CD4-positive, alpha-beta memory T cell (primary cell): ENCODE measurements around the gene ME3. TPM values are rescaled to one million over a fixed set of nuclear protein-coding genes. Genes with fewer than 3 reads are reported as not detected.

Source experiments
- CTCF ChIA-PET: fragments of 350-600 bp; sonication (Branson Sonifier 250); formaldehyde crosslinking; loops from one replicate; lab custom pipeline; 2021; ENCODE audit warnings: inconsistent platforms; ENCODE audit not compliant: partially characterized antibody; lab: Charles Lee
- POLR2A ChIA-PET: fragments of 350-600 bp; sonication (Branson Sonifier 250); formaldehyde crosslinking; loops from one replicate; lab custom pipeline; 2021; ENCODE audit not compliant: partially characterized antibody; lab: Charles Lee
- DNase-seq, 5 donors: peaks; one replicate each; pipeline versions ENCODE4 v3.0.0 to v3.0.0-alpha.2; 2020 to 2022; ENCODE audit warnings: mixed read lengths in 1 of 5
- H3K27ac ChIP-seq: one replicate; pipeline ENCODE4 v1.7.0; 2013; ENCODE audit warnings: low read depth, low read length
- H3K27me3 ChIP-seq: 2 replicates; pipeline ENCODE4 v1.7.0; 2013; ENCODE audit warnings: mild to moderate bottlenecking, low read length, moderate library complexity; ENCODE audit not compliant: insufficient read depth
- H3K36me3 ChIP-seq: 2 replicates; pipeline ENCODE4 v1.7.0; 2013; ENCODE audit warnings: mild to moderate bottlenecking, low read length, moderate library complexity; ENCODE audit not compliant: insufficient read depth
- H3K4me1 ChIP-seq: 2 replicates; pipeline ENCODE4 v1.7.0; 2013; ENCODE audit warnings: mild to moderate bottlenecking, low read length, moderate library complexity; ENCODE audit not compliant: insufficient read depth
- H3K4me3 ChIP-seq, 2 donors: one replicate each; pipeline ENCODE4 v1.7.0; 2013; ENCODE audit warnings: low read length in 2 of 2, mild to moderate bottlenecking in 1 of 2
- H3K9me3 ChIP-seq, 2 donors: one replicate each; pipeline ENCODE4 v1.7.0; 2013; ENCODE audit warnings: low read length in 2 of 2, control low read depth in 1 of 2; ENCODE audit not compliant: control insufficient read depth in 1 of 2
- H3K27ac Mint-ChIP-seq, 7 donors: one replicate each; pipeline ENCODE4 v1.8.0; 2020 to 2021; ENCODE audit warnings: mixed read lengths in 7 of 7, mild to moderate bottlenecking in 6 of 7, inconsistent platforms in 3 of 7, moderate library complexity in 3 of 7
- H3K27me3 Mint-ChIP-seq, 2 donors: one replicate each; pipeline ENCODE4 v1.8.0; 2020 to 2021; ENCODE audit warnings: mixed read lengths in 2 of 2
- H3K36me3 Mint-ChIP-seq, 2 donors: one replicate each; pipeline ENCODE4 v1.8.0; 2020 to 2021; ENCODE audit warnings: mixed read lengths in 2 of 2, inconsistent platforms in 1 of 2, mild to moderate bottlenecking in 1 of 2
- H3K4me1 Mint-ChIP-seq, 4 donors: one replicate each; pipeline ENCODE4 v1.8.0; 2020 to 2021; ENCODE audit warnings: mixed read lengths in 4 of 4, mild to moderate bottlenecking in 1 of 4
- H3K4me3 Mint-ChIP-seq, 8 donors: one replicate each; pipeline ENCODE4 v1.8.0; 2020 to 2021; ENCODE audit warnings: mixed read lengths in 8 of 8, mild to moderate bottlenecking in 7 of 8, moderate library complexity in 6 of 8, inconsistent platforms in 3 of 8
- H3K9me3 Mint-ChIP-seq, 8 donors: one replicate each; pipeline ENCODE4 v1.8.0; 2020 to 2021; ENCODE audit warnings: mixed read lengths in 8 of 8, mild to moderate bottlenecking in 5 of 8, inconsistent platforms in 3 of 8, moderate library complexity in 1 of 8
- intact Hi-C: fragments of 100-400 bp; cut with micrococcal nuclease; formaldehyde crosslinking; loops from one replicate; pipeline ENCODE4 v1.15.1; 2023
- polyA plus RNA-seq, 2 donors: library from polyadenylated mRNA; unstranded; fragments of 300-500 nt; fragmentation: Illumina TruSeq; gene quantifications; one replicate each; pipeline ENCODE4 v1.2.3, GENCODE V29; 2021
- total RNA-seq, 2 experiments: library from RNA; stranded (reverse); gene quantifications; one replicate each; pipeline ENCODE4 v1.2.3, GENCODE V29; 2021

Gene ME3
- total and polyA plus RNA-seq, 4 experiments from 2014 or later: 0.15 to 1.9 (median 1.3) TPM; not detected in 1

GRCh38 chr11:86702220-86702983, 30.0 kb upstream of the ME3 start:
- Histone ChIP-seq H3K27me3 (no peaks in the 10 kb centered on the region), H3K36me3 (no peaks in the 10 kb centered on the region), H3K4me1 (no peaks in the 10 kb centered on the region), H3K4me3 (no peak overlapping the region), H3K9me3 (no peaks in the 10 kb centered on the region), H3K27ac (no peak overlapping the region)
- no peak for DNase-seq
- peaks cover 4 to 12% of the 10 kb centered on the region in 2 donors for H3K27me3 Mint-ChIP-seq
- H3K9me3 Mint-ChIP-seq: no peaks in the 10 kb centered on the region
- CTCF ChIA-PET: no interaction called here
- intact Hi-C loops: no loop called here
- H3K27ac Mint-ChIP-seq: no peak overlapping the region
- H3K4me3 Mint-ChIP-seq: no peak overlapping the region
- POLR2A ChIA-PET: no interaction called here
- no peaks in the 10 kb centered on the region for H3K36me3 Mint-ChIP-seq
- H3K4me1 Mint-ChIP-seq: no peaks in the 10 kb centered on the region

GRCh38 chr11:86699040-86699791, 26.8 kb upstream of the ME3 start:
- no peak overlapping the region for H3K27ac ChIP-seq
- POLR2A ChIA-PET: no interaction called here
- Mint-ChIP-seq H3K36me3 (no peaks in the 10 kb centered on the region), H3K9me3 (no peaks in the 10 kb centered on the region), H3K4me1 (no peaks in the 10 kb centered on the region), H3K4me3 (no peak overlapping the region), H3K27ac (no peak overlapping the region), H3K27me3 (peaks cover 0 to 2% of the 10 kb centered on the region in 2 donors)
- H3K4me3 ChIP-seq: no peak overlapping the region
- no peaks in the 10 kb centered on the region for H3K36me3 ChIP-seq
- CTCF ChIA-PET: no interaction called here
- no peaks in the 10 kb centered on the region for H3K27me3 ChIP-seq
- no peaks in the 10 kb centered on the region for H3K9me3 ChIP-seq
- DNase-seq: no peak
- no peaks in the 10 kb centered on the region for H3K4me1 ChIP-seq
- intact Hi-C loops: no loop called here

DNA sequence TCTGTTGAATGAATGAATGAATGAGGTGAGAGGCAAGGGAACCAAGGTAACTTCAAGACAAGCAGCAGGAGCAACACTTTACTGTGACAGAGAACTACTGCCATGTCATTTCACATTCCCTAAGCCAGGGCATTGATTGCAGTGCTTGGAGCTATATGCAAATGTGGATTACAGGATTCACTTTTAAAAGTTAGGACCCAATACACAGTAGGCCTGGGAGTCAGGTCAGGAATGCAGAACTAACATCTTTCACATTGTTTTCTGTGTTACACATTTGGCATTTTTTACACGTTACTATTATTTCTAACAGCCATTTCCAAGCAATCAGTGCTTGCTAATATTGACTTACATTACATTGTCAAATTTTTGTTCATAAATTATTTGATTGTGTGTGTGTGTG, 26.2 kb upstream of the ME3 start:
- H3K4me3 Mint-ChIP-seq: no peak overlapping the region
- H3K36me3 Mint-ChIP-seq: no peaks in the 10 kb centered on the region
- no peaks in the 10 kb centered on the region for H3K4me1 ChIP-seq
- no peaks in the 10 kb centered on the region for H3K27me3 ChIP-seq
- no peak overlapping the region for H3K4me3 ChIP-seq
- H3K4me1 Mint-ChIP-seq: no peaks in the 10 kb centered on the region
- no peaks in the 10 kb centered on the region for H3K9me3 ChIP-seq
- H3K9me3 Mint-ChIP-seq: no peaks in the 10 kb centered on the region
- intact Hi-C loops: no loop called here
- H3K27ac ChIP-seq: no peak overlapping the region
- H3K27me3 Mint-ChIP-seq: peaks cover 0 to 2% of the 10 kb centered on the region in 2 donors
- no peak overlapping the region for H3K27ac Mint-ChIP-seq
- CTCF ChIA-PET: no interaction called here
- H3K36me3 ChIP-seq: no peaks in the 10 kb centered on the region
- DNase-seq: no peak
- POLR2A ChIA-PET: no interaction called here

DNA sequence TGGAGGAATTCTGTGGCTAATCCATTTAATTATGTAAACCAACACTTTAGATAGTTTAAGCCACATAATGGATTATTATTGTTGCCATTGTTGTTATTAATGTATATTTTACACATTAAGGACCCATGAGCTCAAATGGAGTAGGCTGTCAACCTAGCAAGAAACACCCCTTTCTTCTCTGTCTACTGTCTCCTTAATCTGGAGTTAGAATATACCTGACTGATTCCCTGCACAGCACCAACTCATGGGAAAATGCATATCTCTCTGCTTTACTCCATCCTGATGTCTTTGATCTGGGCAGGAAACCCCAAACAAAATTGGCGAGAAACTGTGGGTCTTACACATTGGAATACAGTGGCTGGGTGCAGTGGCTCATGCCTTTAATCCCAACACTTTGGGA, 24.0 kb upstream of the ME3 start:
- Mint-ChIP-seq H3K27me3 (peaks cover 5 to 12% of the 10 kb centered on the region in 2 donors), H3K9me3 (peaks cover 0 to 2% (median 0%) of the 10 kb centered on the region in 8 donors), H3K4me3 (no peak overlapping the region), H3K27ac (no peak overlapping the region), H3K4me1 (no peaks in the 10 kb centered on the region), H3K36me3 (no peaks in the 10 kb centered on the region)
- POLR2A ChIA-PET: no interaction called here
- DNase-seq: no peak
- Histone ChIP-seq H3K9me3 (no peaks in the 10 kb centered on the region), H3K36me3 (no peaks in the 10 kb centered on the region), H3K27me3 (no peaks in the 10 kb centered on the region), H3K27ac (no peak overlapping the region), H3K4me1 (no peaks in the 10 kb centered on the region), H3K4me3 (no peak overlapping the region)
- CTCF ChIA-PET: no interaction called here
- intact Hi-C loops: no loop called here

- intact Hi-C loops: no loop called here
- Histone ChIP-seq H3K9me3 (no peaks in the 10 kb centered on the region), H3K4me3 (no peak overlapping the region), H3K27me3 (no peaks in the 10 kb centered on the region), H3K4me1 (no peaks in the 10 kb centered on the region), H3K36me3 (no peaks in the 10 kb centered on the region), H3K27ac (no peak overlapping the region)
- H3K4me3 Mint-ChIP-seq: no peak overlapping the region
- DNase-seq: no peak
- H3K36me3 Mint-ChIP-seq: no peaks in the 10 kb centered on the region
- H3K27ac Mint-ChIP-seq: no peak overlapping the region
- H3K9me3 Mint-ChIP-seq: peaks cover 0 to 2% (median 0%) of the 10 kb centered on the region in 8 donors
- ChIA-PET POLR2A (no interaction called here), CTCF (no interaction called here)
- H3K27me3 Mint-ChIP-seq: peaks cover 5 to 12% of the 10 kb centered on the region in 2 donors
- no peaks in the 10 kb centered on the region for H3K4me1 Mint-ChIP-seq
Observed at GRCh38 chr11:86696004-86696403, 23.6 kb upstream of the ME3 start.

- ChIA-PET CTCF (no interaction called here), POLR2A (no interaction called here)
- Mint-ChIP-seq H3K36me3 (no peaks in the 10 kb centered on the region), H3K27me3 (peaks cover 5 to 12% of the 10 kb centered on the region in 2 donors), H3K4me3 (no peak overlapping the region), H3K27ac (no peak overlapping the region), H3K4me1 (no peaks in the 10 kb centered on the region), H3K9me3 (peaks cover 0 to 2% (median 0%) of the 10 kb centered on the region in 8 donors)
- no peaks in the 10 kb centered on the region for H3K36me3 ChIP-seq
- H3K27ac ChIP-seq: no peak overlapping the region
- intact Hi-C loops: no loop called here
- DNase-seq: no peak
- no peaks in the 10 kb centered on the region for H3K27me3 ChIP-seq
- no peaks in the 10 kb centered on the region for H3K4me1 ChIP-seq
- H3K4me3 ChIP-seq: no peak overlapping the region
- H3K9me3 ChIP-seq: no peaks in the 10 kb centered on the region
Observed at GRCh38 chr11:86695373-86695772, 23.0 kb upstream of the ME3 start.

- ChIA-PET CTCF (no interaction called here), POLR2A (no interaction called here)
- Histone ChIP-seq H3K27ac (no peak overlapping the region), H3K4me1 (no peaks in the 10 kb centered on the region), H3K4me3 (no peak overlapping the region), H3K9me3 (no peaks in the 10 kb centered on the region), H3K36me3 (no peaks in the 10 kb centered on the region), H3K27me3 (no peaks in the 10 kb centered on the region)
- Mint-ChIP-seq H3K36me3 (no peaks in the 10 kb centered on the region), H3K4me1 (no peaks in the 10 kb centered on the region), H3K4me3 (no peak overlapping the region), H3K9me3 (peaks cover 0 to 2% (median 0%) of the 10 kb centered on the region in 8 donors), H3K27me3 (peaks cover 5 to 12% of the 10 kb centered on the region in 2 donors), H3K27ac (no peak overlapping the region)
- DNase-seq: no peak
- intact Hi-C loops: no loop called here
Observed at GRCh38 chr11:86693518-86693917, 21.1 kb upstream of the ME3 start.
